GM23338 (cell line): ENCODE results near the gene PDGFC. TPM values are rescaled to one million over a fixed set of nuclear protein-coding genes. Genes with fewer than 3 reads are reported as not detected.

Source experiments
- ATAC-seq: fragments of 200-7000 bp; cut with Tn5 transposase; 3 replicates; pipeline ENCODE4 v1.9.1; 2020
- DNase-seq: peaks from one replicate; pipeline ENCODE4 v3.0.0-alpha.2; 2015; ENCODE audit warnings: low spot score
- H2AFZ ChIP-seq: fragments of 200-600 bp; sonication (generic); 2 replicates; pipeline ENCODE4 v1.8.0; 2016; ENCODE audit warnings: antibody characterized with exemption, mild to moderate bottlenecking, moderate library complexity
- H3F3A ChIP-seq: fragments of 200-600 bp; sonication (generic); replicated peaks from 2 replicates; pipeline ENCODE4 v1.8.0; 2017; ENCODE audit warnings: antibody characterized with exemption, mixed run types, low read depth
- H3K27ac ChIP-seq: fragments of 200-600 bp; sonication (generic); 2 replicates; pipeline ENCODE4 v1.6.1; 2016; ENCODE audit warnings: low read depth
- H3K27me3 ChIP-seq: fragments of 200-600 bp; sonication (generic); 2 replicates; pipeline ENCODE4 v1.8.0; 2016; ENCODE audit warnings: mild to moderate bottlenecking, mixed run types, moderate library complexity; ENCODE audit not compliant: insufficient read depth
- H3K36me3 ChIP-seq: fragments of 200-600 bp; sonication (generic); 2 replicates; pipeline ENCODE4 v1.8.0; 2016; ENCODE audit warnings: mild to moderate bottlenecking; ENCODE audit not compliant: insufficient read depth
- H3K4me1 ChIP-seq: fragments of 200-600 bp; sonication (generic); 2 replicates; pipeline ENCODE4 v1.8.0; 2016; ENCODE audit warnings: mild to moderate bottlenecking, moderate library complexity; ENCODE audit not compliant: insufficient read depth
- H3K4me2 ChIP-seq: fragments of 200-600 bp; sonication (generic); 2 replicates; pipeline ENCODE4 v1.7.1; 2017; ENCODE audit warnings: mixed run types
- H3K4me3 ChIP-seq: fragments of 200-600 bp; sonication (generic); 2 replicates; pipeline ENCODE4 v1.6.1; 2016; ENCODE audit warnings: mixed run types
- H3K79me2 ChIP-seq: fragments of 200-600 bp; sonication (generic); replicated peaks from 2 replicates; pipeline ENCODE4 v1.8.0; 2017; ENCODE audit warnings: mild to moderate bottlenecking; ENCODE audit not compliant: insufficient read depth
- H3K9me2 ChIP-seq: fragments of 200-600 bp; sonication (generic); 2 replicates; pipeline ENCODE4 v1.8.0; 2017; ENCODE audit not compliant: insufficient read depth
- H4K20me1 ChIP-seq: fragments of 200-600 bp; sonication (generic); replicated peaks from 2 replicates; pipeline ENCODE4 v1.8.0; 2017; ENCODE audit warnings: mild to moderate bottlenecking; ENCODE audit not compliant: insufficient read depth
- H3K27ac Mint-ChIP-seq: 2 replicates; pipeline ENCODE4 v1.8.0; 2020; ENCODE audit warnings: inconsistent platforms, mild to moderate bottlenecking, moderate library complexity, mixed read lengths
- H3K27me3 Mint-ChIP-seq: 3 replicates; pipeline ENCODE4 v1.8.0; 2022; ENCODE audit warnings: low read depth, mild to moderate bottlenecking, moderate library complexity, mixed read lengths, inconsistent platforms; ENCODE audit not compliant: insufficient read depth, poor library complexity
- H3K36me3 Mint-ChIP-seq: 3 replicates; pipeline ENCODE4 v1.8.0; 2021; ENCODE audit warnings: low read depth, mild to moderate bottlenecking, inconsistent platforms, moderate library complexity, mixed read lengths
- H3K4me1 Mint-ChIP-seq: 3 replicates; pipeline ENCODE4 v1.8.0; 2020; ENCODE audit warnings: mild to moderate bottlenecking, inconsistent platforms, mixed read lengths
- H3K4me3 Mint-ChIP-seq: 3 replicates; pipeline ENCODE4 v1.8.0; 2021; ENCODE audit warnings: moderate library complexity, mild to moderate bottlenecking, inconsistent platforms, mixed read lengths
- H3K9me3 Mint-ChIP-seq: 3 replicates; pipeline ENCODE4 v1.8.0; 2020; ENCODE audit warnings: moderate library complexity, mild to moderate bottlenecking, inconsistent platforms, mixed read lengths
- CREB1 ChIP-seq: fragments of 250-450 bp; sonication (Bioruptor Pico); IDR thresholded peaks from 2 replicates; pipeline ENCODE4 v1.5.0; 2020; ENCODE audit warnings: low read depth, mild to moderate bottlenecking, moderate library complexity
- CTCF ChIP-seq, 2 experiments: fragments of 200-600 bp in 1 of 2; sonication (generic) in 1 of 2; conservative IDR thresholded peaks; 2 replicates each; pipeline versions ENCODE4 v1.5.1 to v1.6.1; 2016 to 2017; ENCODE audit warnings: antibody characterized with exemption in 2 of 2, low read depth in 2 of 2, mild to moderate bottlenecking in 2 of 2, moderate library complexity in 1 of 2
- EZH2 ChIP-seq: fragments of 200-600 bp; sonication (generic); IDR thresholded peaks from one replicate; pipeline ENCODE4 v1.8.0; 2017; ENCODE audit warnings: antibody characterized with exemption, mild to moderate bottlenecking, low read depth; ENCODE audit not compliant: unreplicated experiment
- EZH2phosphoT487 ChIP-seq: fragments of 200-600 bp; sonication (generic); IDR thresholded peaks from one replicate; pipeline ENCODE4 v1.8.1; 2018; ENCODE audit warnings: antibody characterized with exemption; ENCODE audit not compliant: unreplicated experiment
- JUNB ChIP-seq: IDR thresholded peaks from one replicate; pipeline ENCODE4 v1.6.1; 2016; ENCODE audit warnings: antibody characterized with exemption; ENCODE audit not compliant: unreplicated experiment
- NANOG ChIP-seq: IDR thresholded peaks from 2 replicates; pipeline ENCODE4 v1.6.1; 2016; ENCODE audit warnings: antibody characterized with exemption, borderline replicate concordance
- POLR2AphosphoS5 ChIP-seq: IDR thresholded peaks from 2 replicates; pipeline ENCODE4 v1.6.1; 2016; ENCODE audit warnings: antibody characterized with exemption, low read depth
- STAT1 ChIP-seq: IDR thresholded peaks from one replicate; pipeline ENCODE4 v1.6.1; 2016; ENCODE audit warnings: antibody characterized with exemption; ENCODE audit not compliant: unreplicated experiment
- ZNF114 ChIP-seq: fragments of 250-450 bp; sonication (Bioruptor Pico); IDR thresholded peaks from 2 replicates; pipeline ENCODE4 v1.5.0; 2020; ENCODE audit warnings: mild to moderate bottlenecking, moderate library complexity
- ZNF331 ChIP-seq: fragments of 250-450 bp; sonication (Bioruptor Pico); IDR thresholded peaks from 2 replicates; pipeline ENCODE4 v1.5.0; 2020; ENCODE audit warnings: low read depth, mild to moderate bottlenecking, moderate library complexity
- ZNF462 ChIP-seq: fragments of 250-450 bp; sonication (Bioruptor Pico); IDR thresholded peaks from 2 replicates; pipeline ENCODE4 v1.5.0; 2020; ENCODE audit warnings: mild to moderate bottlenecking, moderate library complexity
- polyA plus RNA-seq: library from polyadenylated mRNA; unstranded; fragments of >200 nt; fragmentation: Nextera tagmentation; extraction: Ambion mirVana; gene quantifications from 2 replicates; pipeline ENCODE4 v1.2.1, GENCODE V29; 2016
- total RNA-seq: library from RNA; depleted of rRNA; stranded (reverse); fragments of >200 nt; shearing (Covaris generic); gene quantifications from 2 replicates; pipeline ENCODE4 v1.2.3, GENCODE V29; 2014
- TF ChIP-seq, protein P1 (sequence below): IDR thresholded peaks from one replicate; pipeline ENCODE4 v1.6.1; 2018; ENCODE audit warnings: antibody characterized with exemption; ENCODE audit not compliant: unreplicated experiment
- TF ChIP-seq, protein P2 (sequence below): IDR thresholded peaks from 2 replicates; pipeline ENCODE4 v1.6.1; 2016; ENCODE audit warnings: antibody characterized with exemption

PDGFC gene
- total and polyA plus RNA-seq, 2 experiments from 2014 or later: 1.3 to 3.4 TPM

GRCh38 chr4:156820931-156821330 lies 150.7 kb downstream of the PDGFC start:
- no peaks in the 10 kb centered on the region for H3K4me1 ChIP-seq
- H3K36me3 ChIP-seq: no peaks in the 10 kb centered on the region
- Mint-ChIP-seq H3K27ac (no peak overlapping the region), H3K4me3 (no peak overlapping the region), H3K36me3 (no peaks in the 10 kb centered on the region), H3K4me1 (no peaks in the 10 kb centered on the region), H3K9me3 (no peaks in the 10 kb centered on the region), H3K27me3 (peaks cover 2% of the 10 kb centered on the region)
- no peaks in the 10 kb centered on the region; the same call in 1 of the 2 replicates for H4K20me1 ChIP-seq
- TF ChIP-seq, protein P1, sequence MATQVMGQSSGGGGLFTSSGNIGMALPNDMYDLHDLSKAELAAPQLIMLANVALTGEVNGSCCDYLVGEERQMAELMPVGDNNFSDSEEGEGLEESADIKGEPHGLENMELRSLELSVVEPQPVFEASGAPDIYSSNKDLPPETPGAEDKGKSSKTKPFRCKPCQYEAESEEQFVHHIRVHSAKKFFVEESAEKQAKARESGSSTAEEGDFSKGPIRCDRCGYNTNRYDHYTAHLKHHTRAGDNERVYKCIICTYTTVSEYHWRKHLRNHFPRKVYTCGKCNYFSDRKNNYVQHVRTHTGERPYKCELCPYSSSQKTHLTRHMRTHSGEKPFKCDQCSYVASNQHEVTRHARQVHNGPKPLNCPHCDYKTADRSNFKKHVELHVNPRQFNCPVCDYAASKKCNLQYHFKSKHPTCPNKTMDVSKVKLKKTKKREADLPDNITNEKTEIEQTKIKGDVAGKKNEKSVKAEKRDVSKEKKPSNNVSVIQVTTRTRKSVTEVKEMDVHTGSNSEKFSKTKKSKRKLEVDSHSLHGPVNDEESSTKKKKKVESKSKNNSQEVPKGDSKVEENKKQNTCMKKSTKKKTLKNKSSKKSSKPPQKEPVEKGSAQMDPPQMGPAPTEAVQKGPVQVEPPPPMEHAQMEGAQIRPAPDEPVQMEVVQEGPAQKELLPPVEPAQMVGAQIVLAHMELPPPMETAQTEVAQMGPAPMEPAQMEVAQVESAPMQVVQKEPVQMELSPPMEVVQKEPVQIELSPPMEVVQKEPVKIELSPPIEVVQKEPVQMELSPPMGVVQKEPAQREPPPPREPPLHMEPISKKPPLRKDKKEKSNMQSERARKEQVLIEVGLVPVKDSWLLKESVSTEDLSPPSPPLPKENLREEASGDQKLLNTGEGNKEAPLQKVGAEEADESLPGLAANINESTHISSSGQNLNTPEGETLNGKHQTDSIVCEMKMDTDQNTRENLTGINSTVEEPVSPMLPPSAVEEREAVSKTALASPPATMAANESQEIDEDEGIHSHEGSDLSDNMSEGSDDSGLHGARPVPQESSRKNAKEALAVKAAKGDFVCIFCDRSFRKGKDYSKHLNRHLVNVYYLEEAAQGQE: no peak
- TF ChIP-seq ZNF114 (no peak), ZNF331 (CRISPR knock-in tag) (no peak), NANOG (no peak), EZH2 (no peak), POLR2AphosphoS5 (no peak), ZNF462 (CRISPR knock-in tag) (no peak), CTCF (conservative IDR thresholded peaks at IDR 0.05; ENCODE audit: low read depth in 2 of 2) (no peak), STAT1 (no peak), CREB1 (CRISPR knock-in tag) (no peak), JUNB (no peak), EZH2phosphoT487 (no peak)
- TF ChIP-seq, protein P2, sequence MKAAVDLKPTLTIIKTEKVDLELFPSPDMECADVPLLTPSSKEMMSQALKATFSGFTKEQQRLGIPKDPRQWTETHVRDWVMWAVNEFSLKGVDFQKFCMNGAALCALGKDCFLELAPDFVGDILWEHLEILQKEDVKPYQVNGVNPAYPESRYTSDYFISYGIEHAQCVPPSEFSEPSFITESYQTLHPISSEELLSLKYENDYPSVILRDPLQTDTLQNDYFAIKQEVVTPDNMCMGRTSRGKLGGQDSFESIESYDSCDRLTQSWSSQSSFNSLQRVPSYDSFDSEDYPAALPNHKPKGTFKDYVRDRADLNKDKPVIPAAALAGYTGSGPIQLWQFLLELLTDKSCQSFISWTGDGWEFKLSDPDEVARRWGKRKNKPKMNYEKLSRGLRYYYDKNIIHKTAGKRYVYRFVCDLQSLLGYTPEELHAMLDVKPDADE: no peak
- no peaks in the 10 kb centered on the region for H3K79me2 ChIP-seq
- H3K4me2 ChIP-seq: no peak overlapping the region
- DNase-seq: no peak
- no peak overlapping the region for H2AFZ ChIP-seq
- H3F3A ChIP-seq: no peaks in the 10 kb centered on the region
- ATAC-seq: no peak
- no peak overlapping the region for H3K27ac ChIP-seq
- H3K9me2 ChIP-seq: peaks cover 4% of the 10 kb centered on the region; the same call in 1 of the 2 replicates
- H3K4me3 ChIP-seq: no peak overlapping the region
- no peaks in the 10 kb centered on the region for H3K27me3 ChIP-seq
